HCEC 1CT (cell line): ENCODE results near the gene IFITM1.
"Not testable (repeated sequence)": the region's sequence is repeated elsewhere in the genome, so short reads cannot be mapped to it uniquely, and the experiment has no call there.

Experiments used
- DNase-seq: peaks from one replicate; pipeline ENCODE4 v3.0.0-alpha.2; 2017

The IFITM1 gene

GRCh38 chr11:328516-329100, 14.8 kb downstream of the IFITM1 start:
- DNase-seq: not testable (repeated sequence)

DNA sequence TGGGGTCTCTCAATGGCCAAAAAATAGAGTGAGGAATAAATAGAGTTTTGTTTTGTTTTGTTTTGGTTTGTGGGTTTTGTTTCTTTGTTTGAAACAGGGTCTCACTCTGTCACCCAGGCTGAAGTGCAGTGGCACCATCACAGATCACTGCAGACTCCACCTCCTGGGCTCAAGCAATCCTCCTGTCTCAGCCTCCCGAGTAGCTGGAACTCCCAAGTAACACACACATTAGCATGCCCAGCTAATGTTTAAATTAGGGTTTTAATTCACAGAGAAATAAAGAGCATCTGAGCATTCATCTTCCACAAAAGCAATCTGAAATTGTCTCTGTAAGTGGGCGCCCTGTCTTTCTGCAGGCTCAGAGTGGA, 16.0 kb downstream of the IFITM1 start:
- no peak for DNase-seq

GRCh38 chr11:330307-330693, 16.5 kb downstream of the IFITM1 start:
- DNase-seq: no peak

DNA sequence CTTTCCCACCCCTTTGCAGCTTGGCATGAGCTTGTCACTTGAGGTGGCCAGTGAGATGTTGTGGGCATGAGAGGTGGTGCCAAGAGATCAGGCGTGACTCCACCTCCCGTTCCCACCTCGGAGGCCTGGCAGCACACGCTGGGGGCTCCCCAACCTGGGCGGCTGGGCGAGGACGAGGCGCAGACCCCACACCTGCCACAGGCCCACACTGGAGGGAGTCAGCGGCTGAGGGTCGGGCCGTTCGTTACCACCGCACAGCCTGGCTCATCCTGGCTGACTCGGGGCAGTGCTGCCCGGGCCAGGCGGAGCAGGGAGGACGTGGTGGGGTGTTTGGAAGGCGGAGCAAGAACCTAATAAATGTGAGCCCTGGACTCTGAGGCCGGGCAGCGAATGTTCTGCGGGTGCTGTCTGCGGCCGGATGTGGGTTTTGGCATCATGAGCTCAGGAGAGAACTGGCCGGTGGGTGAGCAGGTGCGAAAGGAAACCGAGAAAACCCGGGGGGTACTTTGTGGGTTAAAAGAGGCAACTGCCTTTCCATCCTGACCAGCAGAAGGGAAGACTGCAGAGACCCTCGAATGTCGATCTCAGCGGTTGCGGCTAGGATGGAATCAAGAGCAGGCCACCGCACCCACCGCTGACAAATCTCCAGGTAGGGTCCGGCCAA, 17.0 kb downstream of the IFITM1 start:
- DNase-seq: no peak

DNA sequence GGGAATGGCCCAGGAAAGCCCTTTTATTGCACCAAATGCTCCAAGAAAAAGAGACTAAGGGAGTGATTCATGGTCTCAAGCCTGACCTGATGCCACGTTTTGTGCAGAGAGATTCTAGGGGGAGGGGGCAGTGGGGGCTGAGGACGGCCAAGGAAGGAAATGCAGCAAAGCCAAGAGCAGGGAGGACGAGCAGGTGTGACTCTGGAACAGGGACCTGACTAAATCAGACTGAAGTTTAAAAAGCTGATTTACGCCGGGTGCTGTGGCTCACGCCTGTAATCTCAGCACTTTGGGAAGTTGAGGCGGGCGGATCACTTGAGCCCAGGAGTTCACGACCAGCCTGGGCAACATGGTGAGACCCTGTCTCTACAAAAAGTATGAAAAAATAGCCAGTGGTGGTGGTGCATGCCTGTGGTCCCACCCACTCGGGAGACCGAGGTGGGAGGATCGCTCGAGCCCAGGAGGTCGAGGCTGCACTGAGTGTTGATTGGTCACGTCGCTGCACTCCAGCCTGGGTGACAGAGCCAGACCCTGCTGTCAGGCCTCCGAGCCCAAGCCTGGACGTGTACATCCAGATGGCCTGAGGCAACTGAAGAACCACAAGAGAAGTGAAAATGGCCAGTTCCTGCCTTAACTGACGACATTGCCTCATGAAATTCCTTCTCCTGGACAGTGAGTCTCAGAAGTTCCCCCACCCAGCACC, 17.7 kb downstream of the IFITM1 start:
- no peak for DNase-seq

- DNase-seq: no peak
Observed at GRCh38 chr11:332651-333480, 19.0 kb downstream of the IFITM1 start.

- DNase-seq: not testable (repeated sequence)
Observed at GRCh38 chr11:333616-334263, 19.9 kb downstream of the IFITM1 start.

- DNase-seq: no peak
Observed at GRCh38 chr11:334264-334994, 20.6 kb downstream of the IFITM1 start.

GRCh38 chr11:335779-336658, 22.2 kb downstream of the IFITM1 start:
- DNase-seq: no peak

GRCh38 chr11:336659-337198, 22.9 kb downstream of the IFITM1 start:
- DNase-seq: no peak

DNA sequence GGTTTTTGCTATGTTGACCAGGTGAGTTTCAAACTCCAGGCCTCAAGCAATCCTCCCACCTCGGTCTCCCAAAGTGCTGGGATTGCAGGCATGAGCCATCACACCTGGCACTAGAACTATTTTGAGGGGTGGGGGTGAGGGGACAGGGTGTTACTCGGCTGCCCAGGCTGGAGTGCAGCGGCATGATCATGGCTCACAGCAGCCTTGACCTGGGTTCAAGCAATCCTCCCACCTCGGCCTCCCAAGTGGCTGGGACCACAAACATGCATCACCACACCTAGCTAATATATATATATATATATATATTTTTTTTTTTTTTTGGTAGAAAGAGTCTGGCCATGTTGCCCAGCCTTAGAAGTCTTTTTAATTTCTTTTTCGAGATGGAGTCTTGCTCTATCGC, 23.9 kb downstream of the IFITM1 start:
- DNase-seq: no peak

- no peak for DNase-seq
Observed at GRCh38 chr11:339963-340362, 26.1 kb downstream of the IFITM1 start.

- no peak for DNase-seq
Observed at GRCh38 chr11:340539-341512, 27.0 kb downstream of the IFITM1 start.

GRCh38 chr11:342328-342727, 28.5 kb downstream of the IFITM1 start:
- no peak for DNase-seq

GRCh38 chr11:344836-345578, 31.2 kb downstream of the IFITM1 start:
- DNase-seq: no peak

- no peak for DNase-seq
Observed at GRCh38 chr11:346529-346928, 32.7 kb downstream of the IFITM1 start.

DNA sequence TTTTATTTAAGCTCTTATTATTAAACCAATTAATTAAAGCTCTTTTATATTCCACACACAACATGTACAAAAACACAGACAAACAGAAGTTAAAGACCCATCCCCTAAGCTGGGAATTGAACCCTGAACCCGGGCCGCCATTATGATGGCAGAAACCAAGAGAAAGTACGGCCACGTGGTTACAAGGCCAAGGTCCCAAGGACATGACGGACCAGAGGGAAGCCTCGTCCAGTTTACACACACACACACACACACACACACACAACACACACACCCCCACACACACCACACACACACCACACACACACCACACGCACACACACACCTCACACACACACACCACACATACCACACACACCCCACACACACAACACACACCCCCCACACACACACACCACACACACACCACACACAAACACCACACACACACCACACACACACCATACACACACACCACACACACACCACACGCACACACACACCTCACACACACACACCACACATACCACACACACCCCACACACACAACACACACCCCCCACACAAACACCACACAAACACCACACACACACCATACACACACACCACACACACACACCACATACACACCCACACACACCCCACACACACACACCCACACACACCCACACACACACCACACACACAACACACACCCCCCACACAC, 35.6 kb downstream of the IFITM1 start:
- DNase-seq: not testable (repeated sequence)

DNA sequence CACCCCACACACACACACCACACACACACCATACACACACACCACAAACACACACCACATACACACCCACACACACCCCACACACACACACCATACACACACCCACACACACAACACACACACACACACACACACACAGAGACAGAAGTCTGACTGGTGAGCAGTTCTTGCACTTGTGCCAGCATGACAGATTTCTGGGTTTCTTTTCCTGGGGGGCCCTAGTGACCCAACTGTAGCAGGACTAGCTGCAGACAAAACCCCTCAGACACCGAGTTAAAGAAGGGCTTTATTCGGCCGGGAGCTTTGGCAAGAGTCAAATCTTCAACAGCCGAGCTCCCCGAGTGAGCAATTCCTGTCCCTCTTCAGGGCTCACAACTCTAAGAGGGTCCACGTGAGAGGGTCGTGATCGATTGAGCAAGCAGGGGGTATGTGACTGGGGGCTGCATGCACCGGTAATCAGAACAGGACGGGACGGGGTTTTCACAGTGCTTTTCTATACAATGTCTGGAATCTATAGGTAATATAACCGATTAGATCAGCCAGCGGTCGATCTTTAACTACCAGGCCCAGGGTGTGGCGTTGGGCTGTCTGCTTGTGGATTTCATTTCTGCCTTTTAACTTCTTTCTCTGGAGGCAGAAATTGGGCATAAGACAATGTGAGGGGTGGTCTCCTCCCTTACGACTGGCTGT, 36.3 kb downstream of the IFITM1 start:
- DNase-seq: not testable (repeated sequence)
